ENCODE measurements around the gene APOE.

DNA sequence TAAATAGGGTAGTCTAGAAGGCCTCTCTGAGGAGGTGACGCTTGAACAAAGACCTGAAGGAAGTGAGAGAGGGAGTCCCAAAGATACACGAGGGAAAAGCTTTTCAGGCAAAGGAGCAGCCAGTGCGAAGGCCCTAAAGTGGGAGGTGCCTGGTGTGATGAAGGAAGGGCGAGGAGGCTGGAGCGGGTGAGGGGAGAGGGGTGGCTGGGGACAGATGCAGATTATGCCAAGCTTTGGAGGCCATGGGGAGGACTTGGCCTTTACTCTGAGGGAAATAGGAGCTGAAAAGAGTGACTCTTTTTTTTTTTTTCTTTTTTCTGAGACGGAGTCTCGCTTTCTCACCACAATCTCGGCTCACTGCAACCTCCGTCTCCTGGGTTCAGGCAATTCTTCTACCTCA lies 52.5 kb downstream of the APOE start:
- TF ChIP-seq ZNF384 (IDR thresholded peaks at IDR 0.05) (no peak), FOXM1 (IDR thresholded peaks at IDR 0.05; ENCODE audit: borderline replicate concordance) (no peak)
